Endodermal cell (in vitro differentiated cells): ENCODE data around the gene CR1L. TPM values are rescaled to one million over a fixed set of nuclear protein-coding genes. Genes with fewer than 3 reads are reported as not detected.

Experiments
- DNase-seq: peaks from one replicate; pipeline ENCODE4 v3.0.0-alpha.2; 2017
- H3K27ac ChIP-seq: 2 replicates; pipeline ENCODE4 v1.5.1; 2013; ENCODE audit warnings: mild to moderate bottlenecking, low read depth, low read length, moderate library complexity
- H3K27me3 ChIP-seq: 2 replicates; pipeline ENCODE4 v1.6.1; 2013; ENCODE audit warnings: mild to moderate bottlenecking, low read length, moderate library complexity; ENCODE audit not compliant: insufficient read depth, control insufficient read depth, poor library complexity, severe bottlenecking
- H3K36me3 ChIP-seq: 2 replicates; pipeline ENCODE4 v1.7.0; 2013; ENCODE audit warnings: mild to moderate bottlenecking, low read length, moderate library complexity; ENCODE audit not compliant: control insufficient read depth, insufficient read depth
- H3K4me1 ChIP-seq: one replicate; pipeline ENCODE4 v1.7.0; 2013; ENCODE audit warnings: low read length; ENCODE audit not compliant: control insufficient read depth, insufficient read depth
- H3K4me3 ChIP-seq: 2 replicates; pipeline ENCODE4 v1.5.1; 2013; ENCODE audit warnings: mild to moderate bottlenecking, low read length, moderate library complexity
- H3K9ac ChIP-seq: 2 replicates; pipeline ENCODE4 v1.6.1; 2013; ENCODE audit warnings: mild to moderate bottlenecking, low read length, moderate library complexity; ENCODE audit not compliant: poor library complexity, severe bottlenecking; ENCODE audit errors: extremely low read depth
- H3K9me3 ChIP-seq: 2 replicates; pipeline ENCODE4 v1.6.1; 2013; ENCODE audit warnings: mild to moderate bottlenecking, low read length, moderate library complexity; ENCODE audit not compliant: control insufficient read depth
- H3K27ac Mint-ChIP-seq: 2 replicates; pipeline ENCODE4 v1.8.0; 2020; ENCODE audit warnings: mixed read lengths
- H3K27me3 Mint-ChIP-seq: 2 replicates; pipeline ENCODE4 v1.8.0; 2021; ENCODE audit warnings: mild to moderate bottlenecking, mixed read lengths; ENCODE audit not compliant: insufficient read depth
- H3K36me3 Mint-ChIP-seq: 2 replicates; pipeline ENCODE4 v1.8.0; 2020; ENCODE audit warnings: low read depth, mixed read lengths
- H3K4me1 Mint-ChIP-seq: 2 replicates; pipeline ENCODE4 v1.8.0; 2020; ENCODE audit warnings: mixed read lengths
- H3K4me3 Mint-ChIP-seq: 2 replicates; pipeline ENCODE4 v1.8.0; 2020; ENCODE audit warnings: mild to moderate bottlenecking, moderate library complexity, mixed read lengths
- H3K9me3 Mint-ChIP-seq: 2 replicates; pipeline ENCODE4 v1.8.0; 2020; ENCODE audit warnings: mild to moderate bottlenecking, mixed read lengths
- WGBS, 2 experiments: methylation state at CpG; one replicate each; pipeline versions ENCODE4 v1.1.5 to v1.1.7; 2013; ENCODE audit warnings: missing lambda C conversion rate in 2 of 2, mixed read lengths in 1 of 2; ENCODE audit not compliant: insufficient coverage in 1 of 2, insufficient read length in 1 of 2; 5-methylcytosine and 5-hydroxymethylcytosine counted together
- total RNA-seq, 2 donors: library from RNA; stranded (reverse); fragmentation: NEBNext Ultra II Directional in 1 of 2; extraction: Animal tissue kit (Norgen Biotek cat#: 25700) in 1 of 2; gene quantifications; 2 replicates in 1 of 2; 3 replicates in 1 of 2; pipeline ENCODE4 v1.2.1, GENCODE V29; 2021
- TF ChIP-seq, protein P1 (sequence below): fragments of 200-600 bp; sonication (generic); conservative IDR thresholded peaks from 2 replicates; pipeline ENCODE4 v1.5.0; 2021; ENCODE audit warnings: antibody characterized with exemption, mild to moderate bottlenecking

The CR1L gene
- total RNA-seq, 2 donors from 2014 or later, result 1.9 TPM; not detected in 1

DNA sequence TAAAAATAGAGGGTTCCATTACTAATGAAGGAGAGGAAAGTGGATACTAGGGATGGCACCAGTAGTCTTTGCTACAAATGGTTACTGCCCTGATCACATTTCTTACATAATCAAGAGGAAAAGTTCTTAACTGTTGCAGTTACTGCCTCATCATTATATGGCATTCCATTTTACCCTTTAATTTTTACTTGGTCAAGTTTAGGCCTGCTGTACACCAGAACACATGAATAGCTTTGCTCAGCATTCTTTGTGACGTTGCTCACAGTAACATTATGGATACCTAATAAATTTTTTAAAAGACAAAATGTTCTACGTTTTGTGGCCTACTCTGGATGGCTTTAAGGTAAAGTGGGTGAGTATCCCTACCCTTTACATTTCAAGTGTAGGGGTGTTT is 38.6 kb upstream of the CR1L start:
- no peaks in the 10 kb centered on the region for H3K4me1 Mint-ChIP-seq
- 88 to 100% methylated on average over 1 to 2 of the region's 2 CpGs for WGBS, 2 experiments

GRCh38 chr1:207612762-207613161 is 32.2 kb upstream of the CR1L start:
- TF ChIP-seq, protein P1, sequence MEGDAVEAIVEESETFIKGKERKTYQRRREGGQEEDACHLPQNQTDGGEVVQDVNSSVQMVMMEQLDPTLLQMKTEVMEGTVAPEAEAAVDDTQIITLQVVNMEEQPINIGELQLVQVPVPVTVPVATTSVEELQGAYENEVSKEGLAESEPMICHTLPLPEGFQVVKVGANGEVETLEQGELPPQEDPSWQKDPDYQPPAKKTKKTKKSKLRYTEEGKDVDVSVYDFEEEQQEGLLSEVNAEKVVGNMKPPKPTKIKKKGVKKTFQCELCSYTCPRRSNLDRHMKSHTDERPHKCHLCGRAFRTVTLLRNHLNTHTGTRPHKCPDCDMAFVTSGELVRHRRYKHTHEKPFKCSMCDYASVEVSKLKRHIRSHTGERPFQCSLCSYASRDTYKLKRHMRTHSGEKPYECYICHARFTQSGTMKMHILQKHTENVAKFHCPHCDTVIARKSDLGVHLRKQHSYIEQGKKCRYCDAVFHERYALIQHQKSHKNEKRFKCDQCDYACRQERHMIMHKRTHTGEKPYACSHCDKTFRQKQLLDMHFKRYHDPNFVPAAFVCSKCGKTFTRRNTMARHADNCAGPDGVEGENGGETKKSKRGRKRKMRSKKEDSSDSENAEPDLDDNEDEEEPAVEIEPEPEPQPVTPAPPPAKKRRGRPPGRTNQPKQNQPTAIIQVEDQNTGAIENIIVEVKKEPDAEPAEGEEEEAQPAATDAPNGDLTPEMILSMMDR, result no peak
- Mint-ChIP-seq H3K36me3 (no peaks in the 10 kb centered on the region), H3K9me3 (peaks cover 6% of the 10 kb centered on the region), H3K27me3 (no peaks in the 10 kb centered on the region), H3K27ac (no peak overlapping the region), H3K4me1 (no peaks in the 10 kb centered on the region), H3K4me3 (no peak overlapping the region)
- no peaks in the 10 kb centered on the region for H3K36me3 ChIP-seq
- H3K27me3 ChIP-seq, result no peaks in the 10 kb centered on the region
- H3K9ac ChIP-seq, result no peak overlapping the region
- H3K4me1 ChIP-seq, result no peaks in the 10 kb centered on the region
- H3K4me3 ChIP-seq, result no peak overlapping the region
- peak; percentile 73 for DNase-seq
- 87% methylated on average over 9 to 11 of the region's 11 CpGs for WGBS, 2 experiments
- H3K27ac ChIP-seq, result no peak overlapping the region
- no peaks in the 10 kb centered on the region for H3K9me3 ChIP-seq

More for the DNA sequence above, 38.6 kb upstream of the CR1L start:
- no peaks in the 10 kb centered on the region for H3K36me3 ChIP-seq
- no peak overlapping the region for H3K27ac ChIP-seq
- DNase-seq, result no peak
- no peaks in the 10 kb centered on the region for H3K9me3 ChIP-seq
- no peaks in the 10 kb centered on the region for H3K27me3 ChIP-seq
- Mint-ChIP-seq H3K9me3 (no peaks in the 10 kb centered on the region), H3K27me3 (no peaks in the 10 kb centered on the region), H3K27ac (no peak overlapping the region), H3K36me3 (no peaks in the 10 kb centered on the region), H3K4me3 (no peak overlapping the region)
- TF ChIP-seq, protein P1, result no peak
- no peaks in the 10 kb centered on the region for H3K4me1 ChIP-seq
- no peak overlapping the region for H3K4me3 ChIP-seq
- no peak overlapping the region for H3K9ac ChIP-seq

- peak; percentile 63 for DNase-seq
- peaks cover under 1% of the 10 kb centered on the region for H3K9me3 Mint-ChIP-seq
Observed at GRCh38 chr1:207619871-207620542, 24.9 kb upstream of the CR1L start.

More at GRCh38 chr1:207619871-207620542, 24.9 kb upstream of the CR1L start:
- no peaks in the 10 kb centered on the region for H3K27me3 Mint-ChIP-seq
- H3K9me3 ChIP-seq, result no peaks in the 10 kb centered on the region
- H3K27ac Mint-ChIP-seq, result no peak overlapping the region
- no peak overlapping the region for H3K4me3 ChIP-seq
- TF ChIP-seq, protein P1, result peak; percentile 83
- H3K27me3 ChIP-seq, result no peaks in the 10 kb centered on the region
- 58 to 69% methylated on average over 5 to 7 of the region's 7 CpGs for WGBS, 2 experiments
- no peaks in the 10 kb centered on the region for H3K4me1 ChIP-seq
- no peaks in the 10 kb centered on the region for H3K36me3 Mint-ChIP-seq
- no peaks in the 10 kb centered on the region for H3K4me1 Mint-ChIP-seq
- H3K36me3 ChIP-seq, result no peaks in the 10 kb centered on the region
- no peak overlapping the region for H3K9ac ChIP-seq
- H3K4me3 Mint-ChIP-seq, result no peak overlapping the region
- no peak overlapping the region for H3K27ac ChIP-seq
